Measurements from ENCODE around the gene KCNH3. TPM values are rescaled to one million over a fixed set of nuclear protein-coding genes. Genes with fewer than 3 reads are reported as not detected.

The KCNH3 gene
- total RNA-seq, 1 donor from 2014 or later, result 0.72 TPM

DNA sequence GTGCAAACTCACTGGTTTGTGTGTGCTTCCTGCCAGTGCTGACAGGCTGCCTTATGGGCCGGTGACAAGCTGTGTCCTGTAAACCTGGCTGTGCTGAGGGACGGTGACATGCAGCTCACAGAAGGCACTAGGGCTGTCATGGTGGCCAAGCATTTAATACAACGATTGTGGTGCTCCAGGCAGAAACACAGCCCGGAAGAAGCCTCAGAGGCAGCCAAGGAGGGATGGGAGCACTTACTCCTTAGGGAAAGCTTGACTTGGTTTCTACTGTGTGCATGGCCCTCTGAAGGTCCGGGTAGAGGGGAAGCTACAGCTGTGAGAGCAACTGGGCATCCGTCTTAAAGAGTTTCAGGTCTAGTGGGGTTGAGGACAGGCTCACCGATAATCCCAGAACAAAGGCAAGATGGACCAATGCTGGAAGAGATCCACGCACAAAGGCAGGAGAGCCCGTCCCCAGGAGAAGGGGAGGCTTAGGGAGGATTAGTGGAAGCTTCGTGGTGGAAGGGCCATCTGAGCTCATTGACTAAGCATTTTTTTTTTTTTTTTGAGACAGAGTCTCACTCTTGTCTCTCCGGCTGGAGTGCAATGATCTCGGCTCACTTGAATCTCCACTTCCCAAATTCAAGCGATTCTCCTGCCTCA lies 39.8 kb downstream of the KCNH3 start:
- Mint-ChIP-seq H3K9me3 (no peaks in the 10 kb centered on the region), H3K27ac (no peak overlapping the region), H3K27me3 (no peaks in the 10 kb centered on the region), H3K4me3 (no peak overlapping the region), H3K36me3 (peaks cover 12% of the 10 kb centered on the region), H3K4me1 (ENCODE audit: unreplicated experiment) (peaks cover 16% of the 10 kb centered on the region)
- no peak for TF ChIP-seq CTCF (conservative IDR thresholded peaks at IDR 0.05)
- no peak for DNase-seq (ENCODE audit: extremely low spot score, unreplicated experiment)

GRCh38 chr12:49580572-49581535 lies 42.0 kb downstream of the KCNH3 start:
- TF ChIP-seq CTCF (conservative IDR thresholded peaks at IDR 0.05), result peak; percentile 91
- no peak overlapping the region for H3K4me3 Mint-ChIP-seq
- H3K9me3 Mint-ChIP-seq, result no peaks in the 10 kb centered on the region
- H3K36me3 Mint-ChIP-seq, result peaks cover 9% of the 10 kb centered on the region
- peak overlapping the region; percentile 11 for H3K27ac Mint-ChIP-seq
- H3K27me3 Mint-ChIP-seq, result no peaks in the 10 kb centered on the region
- peak; percentile 81 for DNase-seq (ENCODE audit: extremely low spot score, unreplicated experiment)
- H3K4me1 Mint-ChIP-seq (ENCODE audit: unreplicated experiment), result peaks cover 16% of the 10 kb centered on the region

- Mint-ChIP-seq H3K4me3 (no peak overlapping the region), H3K36me3 (peaks cover 9% of the 10 kb centered on the region), H3K4me1 (ENCODE audit: unreplicated experiment) (peaks cover 16% of the 10 kb centered on the region), H3K27me3 (no peaks in the 10 kb centered on the region), H3K27ac (no peak overlapping the region), H3K9me3 (no peaks in the 10 kb centered on the region)
- no peak for DNase-seq (ENCODE audit: extremely low spot score, unreplicated experiment)
- TF ChIP-seq CTCF (conservative IDR thresholded peaks at IDR 0.05), result no peak
Observed at GRCh38 chr12:49582201-49582600, 43.4 kb downstream of the KCNH3 start.

DNA sequence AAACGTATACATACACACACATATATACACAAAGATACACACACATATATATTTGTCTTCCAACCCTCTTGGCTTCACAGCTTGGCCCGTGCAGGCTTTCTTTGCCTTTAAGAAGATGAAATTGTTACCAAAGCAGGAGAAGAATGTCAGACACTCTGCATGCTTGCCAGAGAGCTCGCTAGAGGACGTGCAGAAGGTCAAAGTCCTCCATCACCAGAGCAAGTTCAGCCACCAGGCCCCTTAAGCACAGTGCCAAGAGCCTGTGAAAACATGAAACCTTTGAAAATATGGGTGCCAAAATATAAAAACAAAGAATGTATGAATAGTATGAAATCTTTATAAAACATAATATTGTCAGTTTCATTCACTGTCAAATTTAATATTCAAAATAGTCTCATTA lies 44.0 kb downstream of the KCNH3 start:
- Mint-ChIP-seq H3K27me3 (no peaks in the 10 kb centered on the region), H3K4me1 (ENCODE audit: unreplicated experiment) (peaks cover 16% of the 10 kb centered on the region), H3K4me3 (no peak overlapping the region), H3K36me3 (peaks cover 9% of the 10 kb centered on the region), H3K27ac (no peak overlapping the region), H3K9me3 (no peaks in the 10 kb centered on the region)
- TF ChIP-seq CTCF (conservative IDR thresholded peaks at IDR 0.05), result no peak
- DNase-seq (ENCODE audit: extremely low spot score, unreplicated experiment), result no peak

- Mint-ChIP-seq H3K36me3 (peaks cover 9% of the 10 kb centered on the region), H3K4me3 (no peak overlapping the region), H3K27ac (no peak overlapping the region), H3K4me1 (ENCODE audit: unreplicated experiment) (peaks cover 16% of the 10 kb centered on the region), H3K9me3 (no peaks in the 10 kb centered on the region), H3K27me3 (no peaks in the 10 kb centered on the region)
- TF ChIP-seq CTCF (conservative IDR thresholded peaks at IDR 0.05), result no peak
- DNase-seq (ENCODE audit: extremely low spot score, unreplicated experiment), result no peak
Observed at GRCh38 chr12:49583366-49584094, 44.7 kb downstream of the KCNH3 start.
